ENCODE measurements around the gene GAB3. TPM values are rescaled to one million over a fixed set of nuclear protein-coding genes. Genes with fewer than 3 reads are reported as not detected.

Gene GAB3
- total RNA-seq, 1 experiment from 2014 or later, result 0.69 TPM

DNA sequence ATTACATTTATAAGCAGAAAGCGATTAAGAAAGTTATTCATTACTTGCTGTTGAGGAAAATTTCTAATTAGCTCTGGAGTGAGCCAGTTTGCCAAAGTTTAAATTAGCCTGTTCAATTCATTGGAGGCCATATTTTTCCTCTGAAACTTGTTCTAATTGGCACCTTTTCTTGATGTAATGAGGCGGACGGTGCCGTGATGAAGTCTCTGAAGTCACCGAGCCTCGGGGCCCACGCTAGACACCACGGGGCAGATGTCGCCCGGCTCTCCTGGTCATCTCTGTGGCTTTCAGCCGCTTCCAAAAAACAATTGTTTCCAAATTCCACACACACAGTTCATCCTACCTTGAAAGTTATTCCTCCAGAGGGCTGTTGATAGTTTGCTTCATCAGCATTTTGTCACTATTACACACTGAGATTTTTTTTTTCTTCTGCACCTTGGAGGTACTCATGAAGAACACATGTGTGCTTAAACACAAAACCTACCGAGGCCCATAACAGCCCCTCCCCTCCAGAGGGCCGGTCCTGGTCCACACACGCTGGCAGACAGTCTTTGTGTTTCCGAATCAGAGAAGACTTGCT is 93.6 kb downstream of the GAB3 start:
- Histone ChIP-seq H3K27ac (ENCODE audit: low read depth, low read length) (no peak overlapping the region), H3K9ac (ENCODE audit: low read length) (no peak overlapping the region), H3K36me3 (ENCODE audit: control insufficient read depth in 1 of 2, insufficient read depth in 2 of 2, low read length in 2 of 2) (no peaks in the 10 kb centered on the region), H3K4me2 (ENCODE audit: low read length) (no peak overlapping the region), H3K4me3 (replicated peaks in 1 of 2; ENCODE audit: low read depth in 1 of 2, low read length in 2 of 2) (no peak overlapping the region), H3K27me3 (ENCODE audit: insufficient read depth, low read length) (no peaks in the 10 kb centered on the region), H3K9me3 (ENCODE audit: control insufficient read depth in 1 of 2, insufficient read depth in 1 of 2, low read depth in 1 of 2, low read length in 2 of 2) (no peaks in the 10 kb centered on the region), H3K9me2 (ENCODE audit: insufficient read depth) (no peaks in the 10 kb centered on the region), H3K4me1 (ENCODE audit: control insufficient read depth in 1 of 2, insufficient read depth in 2 of 2, low read length in 2 of 2) (no peaks in the 10 kb centered on the region), H3K79me2 (ENCODE audit: insufficient read depth, low read length) (no peaks in the 10 kb centered on the region), H2AFZ (ENCODE audit: low read depth, low read length, poor library complexity, severe bottlenecking) (no peak overlapping the region), H4K20me1 (ENCODE audit: insufficient read depth) (no peaks in the 10 kb centered on the region)
- CTCF ChIA-PET, result no interaction called here
- RAD21 ChIA-PET (ENCODE audit: low non-redundant PET in 1 of 2, low total read pairs in 2 of 2, uncharacterized antibody in 2 of 2, unreplicated experiment in 2 of 2), result no interaction called here
- ATAC-seq, result no peak
- POLR2A ChIA-PET, result no interaction called here
- no peak for DNase-seq (ENCODE audit: low read depth, low spot score)
- intact Hi-C loops (cut with micrococcal nuclease), result no loop called here
- TF ChIP-seq EZH2 (IDR thresholded peaks at IDR 0.05), result no peak
- BruUV-seq (replicated peaks), result no TSS peak

DNA sequence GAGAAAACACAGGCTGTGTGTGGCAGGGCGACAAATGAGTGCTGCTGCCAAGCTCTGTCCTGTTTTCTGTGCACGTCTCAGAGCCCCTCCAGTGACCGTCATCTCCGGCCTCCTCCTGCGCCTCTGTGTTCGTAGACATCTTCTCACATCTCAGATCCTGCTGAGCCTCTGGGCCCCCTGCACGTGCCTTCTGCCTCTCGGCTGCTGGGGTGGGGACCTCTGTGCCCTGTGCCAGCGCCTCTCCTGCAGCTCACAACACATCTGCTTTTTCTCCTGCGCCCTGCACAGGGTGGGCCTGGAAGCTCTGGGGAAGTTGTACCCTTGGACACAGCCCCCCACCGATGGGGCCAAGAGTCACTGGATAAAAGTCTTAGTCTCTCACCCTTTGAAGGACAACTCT is 95.1 kb downstream of the GAB3 start:
- no peaks in the 10 kb centered on the region for H4K20me1 ChIP-seq (ENCODE audit: insufficient read depth)
- intact Hi-C loops (cut with micrococcal nuclease), result no loop called here
- H3K27me3 ChIP-seq (ENCODE audit: insufficient read depth, low read length), result no peaks in the 10 kb centered on the region
- CTCF ChIA-PET, result no interaction called here
- no peak overlapping the region for H3K4me3 ChIP-seq (replicated peaks in 1 of 2; ENCODE audit: low read depth in 1 of 2, low read length in 2 of 2)
- TF ChIP-seq EGR1 (IDR thresholded peaks at IDR 0.05; ENCODE audit: low read depth) (no peak), ELF1 (IDR thresholded peaks at IDR 0.05; ENCODE audit: borderline replicate concordance, low read depth) (no peak), REST (IDR thresholded peaks at IDR 0.05; ENCODE audit: low read depth) (no peak), CBX3 (IDR thresholded peaks at IDR 0.05; ENCODE audit: low read depth) (no peak), CEBPB (IDR thresholded peaks at IDR 0.05; ENCODE audit: low read depth) (no peak), FOSL1 (IDR thresholded peaks at IDR 0.05; ENCODE audit: low read depth) (no peak), SIN3A (IDR thresholded peaks at IDR 0.05; ENCODE audit: low read depth) (no peak)
- TF ChIP-seq, protein P1, sequence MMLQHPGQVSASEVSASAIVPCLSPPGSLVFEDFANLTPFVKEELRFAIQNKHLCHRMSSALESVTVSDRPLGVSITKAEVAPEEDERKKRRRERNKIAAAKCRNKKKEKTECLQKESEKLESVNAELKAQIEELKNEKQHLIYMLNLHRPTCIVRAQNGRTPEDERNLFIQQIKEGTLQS (IDR thresholded peaks at IDR 0.05), result no peak
- H3K9ac ChIP-seq (ENCODE audit: low read length), result no peak overlapping the region
- H3K4me1 ChIP-seq (ENCODE audit: control insufficient read depth in 1 of 2, insufficient read depth in 2 of 2, low read length in 2 of 2), result no peaks in the 10 kb centered on the region
- ATAC-seq (no peak), DNase-seq (ENCODE audit: low read depth, low spot score) (no peak)
- H3K79me2 ChIP-seq (ENCODE audit: insufficient read depth, low read length), result no peaks in the 10 kb centered on the region
- no peak overlapping the region for H3K4me2 ChIP-seq (ENCODE audit: low read length)
- no peaks in the 10 kb centered on the region for H3K36me3 ChIP-seq (ENCODE audit: control insufficient read depth in 1 of 2, insufficient read depth in 2 of 2, low read length in 2 of 2)
- POLR2A ChIA-PET, result no interaction called here
- RAD21 ChIA-PET (ENCODE audit: low non-redundant PET in 1 of 2, low total read pairs in 2 of 2, uncharacterized antibody in 2 of 2, unreplicated experiment in 2 of 2), result no interaction called here
- H3K27ac ChIP-seq (ENCODE audit: low read depth, low read length), result no peak overlapping the region
- no peaks in the 10 kb centered on the region for H3K9me3 ChIP-seq (ENCODE audit: control insufficient read depth in 1 of 2, insufficient read depth in 1 of 2, low read depth in 1 of 2, low read length in 2 of 2)
- no TSS peak for BruUV-seq (replicated peaks)
- H2AFZ ChIP-seq (ENCODE audit: low read depth, low read length, poor library complexity, severe bottlenecking), result no peak overlapping the region
- H3K9me2 ChIP-seq (ENCODE audit: insufficient read depth), result no peaks in the 10 kb centered on the region

All from HCT116 (cell line).